ENCODE measurements around the gene SRGAP3. TPM values are rescaled to one million over a fixed set of nuclear protein-coding genes. Genes with fewer than 3 reads are reported as not detected.

The SRGAP3 gene
- total and polyA plus RNA-seq, 4 donors: 1.2 to 32.8 (median 7.3) TPM

DNA sequence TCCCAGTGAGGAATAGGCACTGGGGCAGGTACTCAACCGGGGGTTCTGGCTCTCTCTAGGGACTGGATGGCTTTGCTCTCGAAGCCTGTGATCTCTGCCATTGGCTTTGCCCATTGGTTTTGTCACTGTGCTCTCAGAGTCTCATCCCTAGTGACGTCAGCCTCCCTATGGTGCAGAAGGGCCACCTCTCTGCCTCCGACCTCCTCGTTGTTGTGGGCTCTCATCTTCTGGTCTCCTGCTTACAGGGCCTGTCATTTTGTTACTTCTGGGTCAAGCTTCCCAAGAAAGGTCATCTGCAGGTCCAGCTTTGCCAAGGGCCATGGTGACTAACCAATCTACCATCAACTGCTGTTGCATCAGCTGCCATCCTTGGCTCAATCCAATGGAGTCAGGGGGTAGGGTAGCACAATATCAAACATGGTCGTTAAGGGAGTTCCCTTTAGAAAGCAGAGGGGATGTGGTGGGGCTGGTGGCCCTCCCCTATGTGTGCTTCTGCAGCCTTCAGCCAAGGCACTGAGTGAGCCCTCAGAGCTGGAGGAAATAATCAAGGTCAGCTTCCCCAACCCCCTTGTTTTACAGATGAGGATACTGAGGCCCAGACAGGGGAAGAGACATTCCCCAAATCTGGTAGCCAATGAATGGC, 272.8 kb downstream of the SRGAP3 start:
- WGBS, 2 donors: 80 to 86% methylated on average over 6 of the region's 6 CpGs
- Histone ChIP-seq H3K4me1 (ENCODE audit: control insufficient read depth in 5 of 5, insufficient read depth in 5 of 5, low read length in 5 of 5) (peaks cover 0 to 3% (median 0%) of the 10 kb centered on the region in 5 donors), H3K36me3 (ENCODE audit: control insufficient read depth in 4 of 4, insufficient read depth in 4 of 4, low read length in 4 of 4) (no peaks in the 10 kb centered on the region), H3K27ac (ENCODE audit: low read depth in 1 of 2, low read length in 1 of 2) (no peak overlapping the region), H3K4me3 (no peak overlapping the region), H3K27me3 (ENCODE audit: control insufficient read depth in 3 of 3, insufficient read depth in 3 of 3, low read length in 2 of 3) (no peaks in the 10 kb centered on the region), H3K9me3 (ENCODE audit: control insufficient read depth in 4 of 4, insufficient read depth in 3 of 4, low read length in 3 of 4) (no peaks in the 10 kb centered on the region), H3K9ac (ENCODE audit: insufficient read depth in 1 of 2, low read length in 2 of 2) (no peak overlapping the region)
- ATAC-seq (ENCODE audit: insufficient read depth, low FRiP score) (no peak), DNase-seq (no peak)
- TF ChIP-seq, protein P1, sequence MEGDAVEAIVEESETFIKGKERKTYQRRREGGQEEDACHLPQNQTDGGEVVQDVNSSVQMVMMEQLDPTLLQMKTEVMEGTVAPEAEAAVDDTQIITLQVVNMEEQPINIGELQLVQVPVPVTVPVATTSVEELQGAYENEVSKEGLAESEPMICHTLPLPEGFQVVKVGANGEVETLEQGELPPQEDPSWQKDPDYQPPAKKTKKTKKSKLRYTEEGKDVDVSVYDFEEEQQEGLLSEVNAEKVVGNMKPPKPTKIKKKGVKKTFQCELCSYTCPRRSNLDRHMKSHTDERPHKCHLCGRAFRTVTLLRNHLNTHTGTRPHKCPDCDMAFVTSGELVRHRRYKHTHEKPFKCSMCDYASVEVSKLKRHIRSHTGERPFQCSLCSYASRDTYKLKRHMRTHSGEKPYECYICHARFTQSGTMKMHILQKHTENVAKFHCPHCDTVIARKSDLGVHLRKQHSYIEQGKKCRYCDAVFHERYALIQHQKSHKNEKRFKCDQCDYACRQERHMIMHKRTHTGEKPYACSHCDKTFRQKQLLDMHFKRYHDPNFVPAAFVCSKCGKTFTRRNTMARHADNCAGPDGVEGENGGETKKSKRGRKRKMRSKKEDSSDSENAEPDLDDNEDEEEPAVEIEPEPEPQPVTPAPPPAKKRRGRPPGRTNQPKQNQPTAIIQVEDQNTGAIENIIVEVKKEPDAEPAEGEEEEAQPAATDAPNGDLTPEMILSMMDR (IDR thresholded peaks at IDR 0.05; ENCODE audit: control extremely low read depth, extremely low read depth): no peak

DNA sequence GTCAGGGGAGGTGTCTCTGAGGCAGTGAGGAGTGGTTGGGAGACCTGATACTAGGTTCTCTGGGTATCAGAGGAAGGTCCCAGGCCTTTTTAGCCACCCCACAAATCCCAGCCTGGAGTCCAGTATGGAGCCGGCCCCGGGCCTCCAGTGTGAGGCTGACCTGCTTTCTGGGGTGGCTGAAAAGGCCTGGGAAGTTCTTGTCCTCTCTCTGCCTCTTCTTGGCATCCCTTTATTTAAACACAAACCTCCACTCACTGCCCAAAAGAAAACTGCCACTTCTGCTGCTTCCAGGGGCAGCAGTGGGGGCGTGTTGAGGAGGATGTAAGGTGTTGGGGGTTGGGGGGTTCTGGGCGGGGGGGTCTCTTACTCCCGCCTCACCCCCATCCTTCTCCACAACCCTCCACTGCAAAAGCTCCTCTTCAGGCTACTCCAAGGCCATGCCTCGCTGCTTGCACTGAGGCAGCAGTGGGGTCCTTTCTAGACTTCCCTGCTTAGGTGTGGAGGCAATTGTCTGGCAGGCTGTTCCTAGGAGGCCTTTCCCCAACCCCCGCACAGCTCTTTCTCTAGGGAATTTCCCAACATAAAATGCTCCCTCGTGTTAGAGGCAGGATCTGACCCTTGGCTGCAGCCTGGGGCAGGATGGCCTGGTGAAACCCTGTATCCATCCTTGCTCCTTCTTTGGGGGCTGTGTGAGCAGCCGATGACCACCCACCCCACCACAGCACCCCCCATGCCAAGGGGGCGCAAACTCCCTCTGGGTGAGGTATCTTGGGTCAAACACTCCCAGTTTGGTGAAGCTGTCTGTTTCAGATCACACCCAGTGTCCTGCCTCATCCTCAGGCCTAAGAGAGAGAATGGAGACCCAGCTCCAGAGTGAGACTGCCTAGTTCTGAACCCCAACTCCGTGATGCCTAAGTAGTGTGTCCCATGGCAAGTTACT, 274.1 kb downstream of the SRGAP3 start:
- WGBS, 2 donors: 75 to 82% methylated on average over 11 of the region's 11 CpGs
- Histone ChIP-seq H3K9me3 (ENCODE audit: control insufficient read depth in 4 of 4, insufficient read depth in 3 of 4, low read length in 3 of 4) (no peaks in the 10 kb centered on the region), H3K27me3 (ENCODE audit: control insufficient read depth in 3 of 3, insufficient read depth in 3 of 3, low read length in 2 of 3) (no peaks in the 10 kb centered on the region), H3K9ac (ENCODE audit: insufficient read depth in 1 of 2, low read length in 2 of 2) (no peak overlapping the region), H3K4me1 (ENCODE audit: control insufficient read depth in 5 of 5, insufficient read depth in 5 of 5, low read length in 5 of 5) (no peaks in the 10 kb centered on the region), H3K27ac (ENCODE audit: low read depth in 1 of 2, low read length in 1 of 2) (no peak overlapping the region), H3K36me3 (ENCODE audit: control insufficient read depth in 4 of 4, insufficient read depth in 4 of 4, low read length in 4 of 4) (no peaks in the 10 kb centered on the region), H3K4me3 (no peak overlapping the region)
- no peak for DNase-seq
- TF ChIP-seq, protein P1 (IDR thresholded peaks at IDR 0.05; ENCODE audit: control extremely low read depth, extremely low read depth): no peak
- no peak for ATAC-seq (ENCODE audit: insufficient read depth, low FRiP score)

DNA sequence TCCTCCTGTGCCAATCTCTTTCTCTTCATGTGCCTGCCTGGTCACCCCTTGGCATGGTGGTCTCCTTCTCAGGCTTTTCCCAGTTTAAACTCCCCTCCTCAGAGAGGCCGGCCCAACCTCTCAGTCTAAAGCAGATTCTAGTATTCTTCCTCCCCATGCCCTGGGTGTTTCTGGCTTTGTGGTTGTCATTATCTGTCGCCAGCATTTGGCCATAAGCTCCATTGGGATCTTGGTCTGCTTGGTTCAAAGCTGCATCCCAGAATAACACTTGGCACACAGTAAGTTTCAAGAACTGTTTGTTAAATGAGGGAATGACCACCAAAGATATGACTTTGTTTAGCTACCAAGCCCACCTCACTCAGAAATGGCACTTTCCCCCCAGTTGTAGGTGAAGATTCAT, 275.0 kb downstream of the SRGAP3 start:
- H3K4me3 ChIP-seq: no peak overlapping the region
- H3K4me1 ChIP-seq (ENCODE audit: control insufficient read depth in 5 of 5, insufficient read depth in 5 of 5, low read length in 5 of 5): no peaks in the 10 kb centered on the region
- H3K36me3 ChIP-seq (ENCODE audit: control insufficient read depth in 4 of 4, insufficient read depth in 4 of 4, low read length in 4 of 4): no peaks in the 10 kb centered on the region
- ATAC-seq (ENCODE audit: insufficient read depth, low FRiP score) (no peak), DNase-seq (no peak)
- H3K27ac ChIP-seq (ENCODE audit: low read depth in 1 of 2, low read length in 1 of 2): no peak overlapping the region
- no peaks in the 10 kb centered on the region for H3K27me3 ChIP-seq (ENCODE audit: control insufficient read depth in 3 of 3, insufficient read depth in 3 of 3, low read length in 2 of 3)
- WGBS, 2 donors: 85 to 98% methylated on average over 2 of the region's 2 CpGs
- H3K9ac ChIP-seq (ENCODE audit: insufficient read depth in 1 of 2, low read length in 2 of 2): no peak overlapping the region
- no peaks in the 10 kb centered on the region for H3K9me3 ChIP-seq (ENCODE audit: control insufficient read depth in 4 of 4, insufficient read depth in 3 of 4, low read length in 3 of 4)
- TF ChIP-seq, protein P1 (IDR thresholded peaks at IDR 0.05; ENCODE audit: control extremely low read depth, extremely low read depth): no peak

All from lung (tissue), 12 donors.